Neural progenitor cell (in vitro differentiated cells): ENCODE measurements around the gene KRTAP10-3. TPM values are rescaled to one million over a fixed set of nuclear protein-coding genes. Genes with fewer than 3 reads are reported as not detected.

Experiments
- DNase-seq: peaks from one replicate; pipeline ENCODE4 v3.0.0-alpha.2; 2016; ENCODE audit warnings: low spot score
- H2AFZ ChIP-seq: fragments of 200-600 bp; sonication (generic); replicated peaks from 2 replicates; pipeline ENCODE4 v1.6.1; 2016; ENCODE audit warnings: antibody characterized with exemption
- H3F3A ChIP-seq: fragments of 200-600 bp; sonication (generic); 2 replicates; pipeline ENCODE4 v1.6.1; 2016; ENCODE audit warnings: antibody characterized with exemption, low read depth
- H3K27ac ChIP-seq: fragments of 200-600 bp; sonication (generic); 2 replicates; pipeline ENCODE4 v1.5.1; 2016; ENCODE audit warnings: mild to moderate bottlenecking
- H3K27me3 ChIP-seq: fragments of 200-600 bp; sonication (generic); 2 replicates; pipeline ENCODE4 v1.6.1; 2016; ENCODE audit warnings: mild to moderate bottlenecking, moderate library complexity
- H3K36me3 ChIP-seq: fragments of 200-600 bp; sonication (generic); 2 replicates; pipeline ENCODE4 v1.5.1; 2016
- H3K4me1 ChIP-seq: fragments of 200-600 bp; sonication (generic); 2 replicates; pipeline ENCODE4 v1.6.1; 2016; ENCODE audit warnings: mixed run types
- H3K4me2 ChIP-seq: fragments of 200-600 bp; sonication (generic); 2 replicates; pipeline ENCODE4 v1.6.1; 2016
- H3K4me3 ChIP-seq: fragments of 200-600 bp; sonication (generic); 2 replicates; pipeline ENCODE4 v1.5.1; 2016
- H3K79me2 ChIP-seq: fragments of 200-600 bp; sonication (generic); 2 replicates; pipeline ENCODE4 v1.6.1; 2016; ENCODE audit warnings: low read depth
- H3K9ac ChIP-seq: fragments of 200-600 bp; sonication (generic); 2 replicates; pipeline ENCODE4 v1.6.1; 2016
- H3K9me3 ChIP-seq: fragments of 200-600 bp; sonication (generic); 2 replicates; pipeline ENCODE4 v1.5.1; 2016; ENCODE audit warnings: low read depth
- H4K20me1 ChIP-seq: fragments of 200-600 bp; sonication (generic); 2 replicates; pipeline ENCODE4 v1.6.1; 2016; ENCODE audit warnings: low read depth
- H3K27ac Mint-ChIP-seq: 3 replicates; pipeline ENCODE4 v1.8.0; 2021; ENCODE audit warnings: mixed read lengths
- H3K27me3 Mint-ChIP-seq: 2 replicates; pipeline ENCODE4 v1.8.0; 2022; ENCODE audit warnings: low read depth, mild to moderate bottlenecking, inconsistent platforms, moderate library complexity, mixed read lengths; ENCODE audit not compliant: insufficient read depth
- H3K36me3 Mint-ChIP-seq: 3 replicates; pipeline ENCODE4 v1.8.0; 2021; ENCODE audit warnings: mixed read lengths
- H3K4me1 Mint-ChIP-seq: 3 replicates; pipeline ENCODE4 v1.8.0; 2021; ENCODE audit warnings: mixed read lengths
- H3K4me3 Mint-ChIP-seq: 3 replicates; pipeline ENCODE4 v1.8.0; 2021; ENCODE audit warnings: mild to moderate bottlenecking, moderate library complexity, mixed read lengths
- H3K9me3 Mint-ChIP-seq: 3 replicates; pipeline ENCODE4 v1.8.0; 2020; ENCODE audit warnings: mixed read lengths
- EZH2 ChIP-seq: fragments of 200-600 bp; sonication (generic); IDR thresholded peaks from 2 replicates; pipeline ENCODE4 v1.6.1; 2017; ENCODE audit warnings: antibody characterized with exemption, mild to moderate bottlenecking, moderate library complexity
- EZH2phosphoT487 ChIP-seq: fragments of 200-600 bp; sonication (generic); IDR thresholded peaks from 2 replicates; pipeline ENCODE4 v1.6.1; 2017; ENCODE audit warnings: antibody characterized with exemption
- total RNA-seq: library from RNA; depleted of rRNA; stranded (reverse); fragments of >200 nt; gene quantifications from 2 replicates; pipeline ENCODE4 v1.2.3, GENCODE V29; 2015; ENCODE audit warnings: low replicate concordance
- TF ChIP-seq, protein P1 (sequence below): fragments of 200-600 bp; sonication (generic); IDR thresholded peaks from 2 replicates; pipeline ENCODE4 v1.5.1; 2017; ENCODE audit warnings: antibody characterized with exemption, mild to moderate bottlenecking

KRTAP10-3 gene
- total RNA-seq, 1 donor from 2014 or later, result not detected

DNA sequence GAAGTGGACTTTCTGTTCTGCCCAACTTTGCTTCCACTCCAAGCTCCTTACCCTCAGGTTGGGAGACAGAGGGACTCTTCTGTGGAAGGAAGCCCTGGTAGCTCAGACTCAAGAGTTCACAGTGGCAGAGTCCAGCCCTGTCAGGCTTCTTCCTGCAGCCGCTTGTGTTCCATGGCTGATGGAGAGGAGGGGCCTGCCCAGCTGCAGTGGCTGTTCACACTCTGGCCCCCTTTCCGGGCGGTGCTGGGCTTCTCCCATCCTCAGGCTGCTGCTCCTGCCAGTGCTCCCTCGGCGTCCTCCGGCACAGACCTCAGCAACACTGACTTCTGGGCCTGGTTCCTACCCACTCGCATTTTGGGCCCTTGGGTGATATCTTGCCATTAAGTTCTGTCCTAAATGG is 22.6 kb downstream of the KRTAP10-3 start:
- TF ChIP-seq EZH2phosphoT487 (no peak), EZH2 (no peak)
- TF ChIP-seq, protein P1, sequence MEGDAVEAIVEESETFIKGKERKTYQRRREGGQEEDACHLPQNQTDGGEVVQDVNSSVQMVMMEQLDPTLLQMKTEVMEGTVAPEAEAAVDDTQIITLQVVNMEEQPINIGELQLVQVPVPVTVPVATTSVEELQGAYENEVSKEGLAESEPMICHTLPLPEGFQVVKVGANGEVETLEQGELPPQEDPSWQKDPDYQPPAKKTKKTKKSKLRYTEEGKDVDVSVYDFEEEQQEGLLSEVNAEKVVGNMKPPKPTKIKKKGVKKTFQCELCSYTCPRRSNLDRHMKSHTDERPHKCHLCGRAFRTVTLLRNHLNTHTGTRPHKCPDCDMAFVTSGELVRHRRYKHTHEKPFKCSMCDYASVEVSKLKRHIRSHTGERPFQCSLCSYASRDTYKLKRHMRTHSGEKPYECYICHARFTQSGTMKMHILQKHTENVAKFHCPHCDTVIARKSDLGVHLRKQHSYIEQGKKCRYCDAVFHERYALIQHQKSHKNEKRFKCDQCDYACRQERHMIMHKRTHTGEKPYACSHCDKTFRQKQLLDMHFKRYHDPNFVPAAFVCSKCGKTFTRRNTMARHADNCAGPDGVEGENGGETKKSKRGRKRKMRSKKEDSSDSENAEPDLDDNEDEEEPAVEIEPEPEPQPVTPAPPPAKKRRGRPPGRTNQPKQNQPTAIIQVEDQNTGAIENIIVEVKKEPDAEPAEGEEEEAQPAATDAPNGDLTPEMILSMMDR, result no peak
- peak overlapping the region; percentile 31 for H2AFZ ChIP-seq
- H3K4me2 ChIP-seq, result no peak overlapping the region
- no peaks in the 10 kb centered on the region for H4K20me1 ChIP-seq
- H3K27ac ChIP-seq, result no peak overlapping the region
- no peaks in the 10 kb centered on the region for H3K36me3 ChIP-seq
- DNase-seq, result no peak
- H3K4me3 ChIP-seq, result no peak overlapping the region
- peaks cover 3% of the 10 kb centered on the region for H3K4me1 Mint-ChIP-seq
- H3K27ac Mint-ChIP-seq, result no peak overlapping the region
- H3K36me3 Mint-ChIP-seq, result no peaks in the 10 kb centered on the region
- H3K27me3 ChIP-seq, result no peaks in the 10 kb centered on the region
- H3K4me1 ChIP-seq, result no peaks in the 10 kb centered on the region
- peaks cover 11% of the 10 kb centered on the region for H3K27me3 Mint-ChIP-seq
- H3K9ac ChIP-seq, result no peak overlapping the region
- H3F3A ChIP-seq, result no peaks in the 10 kb centered on the region
- H3K79me2 ChIP-seq, result no peaks in the 10 kb centered on the region
- H3K9me3 Mint-ChIP-seq, result no peaks in the 10 kb centered on the region
- no peaks in the 10 kb centered on the region for H3K9me3 ChIP-seq
- no peak overlapping the region for H3K4me3 Mint-ChIP-seq

DNA sequence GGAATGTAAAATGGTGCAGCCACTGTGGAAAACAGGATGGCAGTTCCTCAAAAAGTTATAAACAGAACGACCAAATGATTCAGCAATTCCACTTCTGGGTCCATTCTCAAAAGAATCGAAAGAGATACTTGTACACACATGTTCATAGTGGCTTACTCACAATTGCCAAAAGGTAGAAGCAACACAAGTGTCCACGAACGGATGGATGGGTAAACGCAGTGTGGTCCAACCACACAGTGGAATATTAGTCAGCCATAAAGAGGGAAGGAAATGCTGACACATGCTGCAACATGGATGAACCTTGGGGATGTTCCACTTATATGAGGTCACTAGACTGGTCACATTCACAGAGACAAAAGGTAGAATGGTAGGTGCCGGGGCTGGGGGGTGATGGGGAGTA is 23.9 kb downstream of the KRTAP10-3 start:
- no peak overlapping the region for H3K4me3 Mint-ChIP-seq
- H3K4me1 Mint-ChIP-seq, result peaks cover 3% of the 10 kb centered on the region
- Histone ChIP-seq H3K36me3 (no peaks in the 10 kb centered on the region), H3K27me3 (no peaks in the 10 kb centered on the region), H3K4me3 (no peak overlapping the region), H3K4me2 (no peak overlapping the region), H3K9me3 (no peaks in the 10 kb centered on the region), H3F3A (no peaks in the 10 kb centered on the region), H3K79me2 (no peaks in the 10 kb centered on the region), H3K27ac (no peak overlapping the region), H4K20me1 (no peaks in the 10 kb centered on the region), H3K9ac (no peak overlapping the region), H3K4me1 (no peaks in the 10 kb centered on the region), H2AFZ (no peak overlapping the region)
- no peaks in the 10 kb centered on the region for H3K9me3 Mint-ChIP-seq
- DNase-seq, result no peak
- peaks cover 14% of the 10 kb centered on the region for H3K27me3 Mint-ChIP-seq
- no peak overlapping the region for H3K27ac Mint-ChIP-seq
- H3K36me3 Mint-ChIP-seq, result no peaks in the 10 kb centered on the region
- TF ChIP-seq EZH2 (no peak), EZH2phosphoT487 (no peak)
- TF ChIP-seq, protein P1, result no peak

DNA sequence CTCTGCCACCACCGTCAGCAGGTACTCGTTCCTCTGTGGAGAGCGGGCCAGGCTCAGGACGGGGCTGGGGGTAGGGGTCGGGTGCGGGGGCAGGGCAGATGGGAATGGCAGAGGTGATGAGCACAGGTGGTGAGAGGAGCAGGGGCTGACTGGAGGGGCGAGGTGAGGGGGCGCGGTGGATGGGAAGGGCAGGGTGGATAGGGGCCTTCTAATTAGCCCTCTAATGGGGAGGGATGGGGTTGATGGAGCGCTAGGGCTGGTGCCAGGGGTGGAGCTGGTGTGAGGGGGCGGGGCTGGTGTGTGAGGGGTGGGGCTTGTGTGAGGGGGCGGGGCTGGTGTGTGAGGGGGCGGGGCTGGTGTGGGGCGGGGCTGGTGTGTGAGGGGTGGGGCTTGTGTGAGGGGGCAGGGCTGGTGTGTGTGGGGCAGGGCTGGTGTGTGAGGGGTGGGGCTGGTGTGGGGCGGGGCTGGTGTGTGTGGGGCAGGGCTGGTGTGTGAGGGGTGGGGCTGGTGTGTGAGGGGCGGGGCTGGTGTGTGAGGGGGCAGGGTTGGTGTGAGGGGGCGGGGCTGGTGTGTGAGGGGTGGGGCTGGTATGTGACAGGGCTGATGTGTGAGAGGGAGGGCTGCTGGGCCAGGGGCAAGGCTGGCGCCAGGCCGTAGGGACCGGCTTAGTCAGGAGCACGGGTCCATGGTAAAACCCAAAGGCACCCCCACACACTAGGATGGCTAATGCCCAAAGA is 24.5 kb downstream of the KRTAP10-3 start:
- H3K4me3 ChIP-seq, result no peak overlapping the region
- no peaks in the 10 kb centered on the region for H3F3A ChIP-seq
- no peak for TF ChIP-seq EZH2
- TF ChIP-seq EZH2phosphoT487, result no peak
- TF ChIP-seq, protein P1, result no peak
- no peaks in the 10 kb centered on the region for H3K79me2 ChIP-seq
- Mint-ChIP-seq H3K4me1 (peaks cover 3% of the 10 kb centered on the region), H3K4me3 (no peak overlapping the region), H3K27me3 (peaks cover 14% of the 10 kb centered on the region), H3K9me3 (no peaks in the 10 kb centered on the region), H3K27ac (no peak overlapping the region), H3K36me3 (no peaks in the 10 kb centered on the region)
- H4K20me1 ChIP-seq, result no peaks in the 10 kb centered on the region
- no peak overlapping the region for H3K9ac ChIP-seq
- H3K9me3 ChIP-seq, result no peaks in the 10 kb centered on the region
- no peaks in the 10 kb centered on the region for H3K27me3 ChIP-seq
- no peak for DNase-seq
- no peak overlapping the region for H3K4me2 ChIP-seq
- no peaks in the 10 kb centered on the region for H3K36me3 ChIP-seq
- H3K4me1 ChIP-seq, result no peaks in the 10 kb centered on the region
- H2AFZ ChIP-seq, result no peak overlapping the region
- no peak overlapping the region for H3K27ac ChIP-seq
